HG02759 (cell line): ENCODE results near the gene CLDN10.
"Not testable (repeated sequence)": the region's sequence is repeated elsewhere in the genome, so short reads cannot be mapped to it uniquely, and the experiment has no call there.

ENCODE experiments used
- ATAC-seq: cut with Tn5 transposase; IDR thresholded peaks from one replicate; pipeline ENCODE4 v1.9.1; 2021; ENCODE audit warnings: mild to moderate bottlenecking, moderate library complexity; ENCODE audit not compliant: unreplicated experiment

Gene CLDN10, protein sequence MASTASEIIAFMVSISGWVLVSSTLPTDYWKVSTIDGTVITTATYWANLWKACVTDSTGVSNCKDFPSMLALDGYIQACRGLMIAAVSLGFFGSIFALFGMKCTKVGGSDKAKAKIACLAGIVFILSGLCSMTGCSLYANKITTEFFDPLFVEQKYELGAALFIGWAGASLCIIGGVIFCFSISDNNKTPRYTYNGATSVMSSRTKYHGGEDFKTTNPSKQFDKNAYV

GRCh38 chr13:95552539-95553441 is at the start of gene CLDN10:
CLDN10 (plus strand) TSS chr13:95552720; CDS start chr13:95552754, 34 bp downstream.
- ATAC-seq: no peak

- no peak for ATAC-seq
Measured at GRCh38 chr13:95503662-95504061, 48.9 kb upstream of the CLDN10 start.

DNA sequence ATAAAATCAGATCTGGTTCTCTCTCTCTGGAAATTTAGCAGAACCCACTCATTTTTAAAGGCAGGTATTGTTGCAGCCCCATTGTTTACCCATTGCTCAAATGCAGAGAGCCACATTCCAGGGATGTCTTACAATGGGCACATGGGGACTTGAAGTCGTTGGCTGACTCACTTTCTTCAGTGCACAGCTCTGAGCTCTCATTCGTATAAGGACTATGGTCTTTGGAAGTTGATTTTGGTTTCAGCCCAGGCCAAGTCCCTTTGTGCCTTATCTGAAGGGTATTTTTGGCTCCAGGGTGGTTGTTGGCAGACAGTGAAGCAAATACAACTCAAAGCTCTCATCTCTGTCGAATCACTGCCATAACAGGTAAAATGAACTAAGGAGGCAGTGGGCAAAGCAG is 47.3 kb upstream of the CLDN10 start:
- no peak for ATAC-seq

GRCh38 chr13:95505986-95506385 is 46.5 kb upstream of the CLDN10 start:
- no peak for ATAC-seq

DNA sequence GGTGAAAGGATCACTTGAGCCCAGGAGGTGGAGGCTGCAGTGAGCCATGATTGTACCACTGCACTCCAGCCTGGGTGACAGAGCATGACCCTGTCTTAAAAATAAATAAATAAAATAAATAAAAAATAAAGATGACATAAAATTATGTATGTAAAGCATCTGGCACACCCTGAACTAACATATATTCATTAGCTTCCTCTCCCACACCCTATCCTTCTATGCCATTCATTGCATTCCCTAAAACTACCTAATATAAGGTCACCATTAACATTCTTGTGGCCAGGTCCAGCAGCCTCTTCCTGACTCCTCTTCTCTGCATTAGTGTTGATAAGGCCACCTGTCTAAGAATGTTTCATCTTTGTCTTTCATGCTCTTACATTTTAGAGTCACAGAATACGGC is 44.5 kb upstream of the CLDN10 start:
- ATAC-seq: no peak

- no peak for ATAC-seq
Measured at GRCh38 chr13:95508996-95509395, 43.5 kb upstream of the CLDN10 start.

GRCh38 chr13:95509521-95510310 is 42.8 kb upstream of the CLDN10 start:
- no peak for ATAC-seq

- no peak for ATAC-seq
Measured at GRCh38 chr13:95510950-95511349, 41.6 kb upstream of the CLDN10 start.

- ATAC-seq: no peak
Measured at GRCh38 chr13:95512424-95512823, 40.1 kb upstream of the CLDN10 start.

DNA sequence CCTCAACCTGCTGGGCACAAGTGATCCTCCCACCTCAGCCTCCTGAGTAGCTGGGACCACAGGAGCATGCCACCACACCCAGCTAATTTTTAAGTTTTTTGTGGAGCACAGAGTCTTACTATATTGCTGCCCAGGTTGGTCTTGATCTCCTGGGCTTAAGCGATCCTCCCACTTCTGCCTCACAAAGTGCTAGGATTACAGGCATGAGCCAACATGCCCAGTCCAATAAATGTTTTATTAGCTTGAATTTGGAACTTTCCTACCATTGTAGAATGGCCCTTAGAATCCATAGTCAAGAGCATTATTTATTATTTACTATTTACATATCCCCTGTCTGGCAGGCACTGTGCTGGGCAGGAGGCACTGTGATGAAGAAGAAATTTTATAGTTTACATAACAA is 39.6 kb upstream of the CLDN10 start:
- no peak for ATAC-seq

GRCh38 chr13:95515606-95516005 is 36.9 kb upstream of the CLDN10 start:
- ATAC-seq: not testable (repeated sequence)

DNA sequence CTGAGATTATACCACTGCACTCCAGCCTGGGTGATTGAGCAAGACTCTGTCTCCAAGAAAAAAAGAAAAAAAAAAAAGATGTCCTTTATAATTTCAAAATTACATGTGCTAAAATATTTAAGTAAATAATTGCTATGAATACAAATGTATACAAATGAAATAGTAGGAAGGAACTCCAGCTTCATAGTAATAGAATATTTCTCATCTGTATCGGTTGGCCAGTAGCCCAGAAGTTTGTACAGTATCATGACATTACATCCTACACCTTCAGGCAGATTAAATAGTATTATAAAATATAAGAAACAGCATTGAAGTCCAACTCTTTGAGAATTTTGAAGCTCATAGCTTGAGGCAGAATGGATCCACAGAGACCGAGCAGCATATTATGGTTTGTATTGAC is 36.5 kb upstream of the CLDN10 start:
- no peak for ATAC-seq

- no peak for ATAC-seq
Measured at GRCh38 chr13:95516492-95516891, 36.0 kb upstream of the CLDN10 start.

DNA sequence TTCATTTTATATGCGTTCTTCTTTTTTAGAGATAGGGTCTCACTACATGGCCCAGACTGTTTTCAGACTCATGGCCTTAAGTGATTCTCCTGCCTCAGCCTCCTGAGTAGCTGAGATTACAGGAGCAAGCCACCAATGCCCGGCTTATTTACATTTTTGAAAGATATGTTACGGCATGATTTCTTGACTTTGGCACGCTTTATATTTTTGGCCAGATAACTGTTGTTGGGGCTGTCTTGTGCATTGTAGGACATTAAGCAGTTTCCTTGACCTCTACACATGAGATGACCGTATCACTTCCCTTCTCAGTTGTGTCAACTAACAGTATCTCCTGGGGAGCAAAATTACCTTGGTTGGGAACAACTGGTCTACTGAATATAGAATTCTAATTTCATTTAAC is 28.9 kb upstream of the CLDN10 start:
- ATAC-seq: no peak

GRCh38 chr13:95524264-95524901 is 28.1 kb upstream of the CLDN10 start:
- ATAC-seq: no peak

DNA sequence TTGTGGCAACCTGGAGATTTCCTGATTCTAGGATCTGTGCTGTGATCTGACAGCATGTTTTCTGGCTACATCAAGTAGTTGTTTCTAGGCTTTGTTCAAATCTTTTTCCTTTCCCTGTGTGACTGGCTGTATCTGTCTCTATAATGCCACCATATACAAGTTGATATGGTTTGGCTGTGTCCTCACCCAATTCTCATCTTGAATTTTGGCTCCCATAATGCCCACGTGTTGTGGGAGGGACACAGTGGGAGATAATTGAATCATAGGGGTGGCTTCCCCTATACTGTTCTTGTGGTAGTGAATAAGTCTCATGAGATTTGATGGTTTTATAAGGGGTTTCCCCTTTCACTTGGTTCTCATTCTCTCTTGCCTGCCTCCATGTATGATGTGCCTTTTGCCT is 24.6 kb upstream of the CLDN10 start:
- ATAC-seq: no peak

DNA sequence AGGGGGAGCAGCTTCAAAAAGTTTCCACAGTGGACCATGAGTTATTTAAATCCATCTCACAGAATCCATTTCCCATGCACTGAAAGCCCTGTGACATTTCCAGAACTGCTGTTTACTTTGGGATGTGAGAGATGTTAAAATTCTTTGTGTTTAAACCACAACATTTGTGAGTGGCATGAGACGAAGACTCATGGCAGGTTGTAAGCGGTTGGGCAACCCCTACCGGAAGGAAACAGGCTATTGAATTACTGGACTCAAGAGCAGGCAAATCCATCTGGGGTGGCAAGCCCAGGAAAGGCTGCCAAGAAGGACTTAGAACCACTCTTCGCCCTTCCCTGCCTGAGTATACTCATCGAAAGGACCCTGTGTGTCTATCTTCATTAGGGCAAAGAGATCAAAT is 22.3 kb upstream of the CLDN10 start:
- ATAC-seq: no peak

DNA sequence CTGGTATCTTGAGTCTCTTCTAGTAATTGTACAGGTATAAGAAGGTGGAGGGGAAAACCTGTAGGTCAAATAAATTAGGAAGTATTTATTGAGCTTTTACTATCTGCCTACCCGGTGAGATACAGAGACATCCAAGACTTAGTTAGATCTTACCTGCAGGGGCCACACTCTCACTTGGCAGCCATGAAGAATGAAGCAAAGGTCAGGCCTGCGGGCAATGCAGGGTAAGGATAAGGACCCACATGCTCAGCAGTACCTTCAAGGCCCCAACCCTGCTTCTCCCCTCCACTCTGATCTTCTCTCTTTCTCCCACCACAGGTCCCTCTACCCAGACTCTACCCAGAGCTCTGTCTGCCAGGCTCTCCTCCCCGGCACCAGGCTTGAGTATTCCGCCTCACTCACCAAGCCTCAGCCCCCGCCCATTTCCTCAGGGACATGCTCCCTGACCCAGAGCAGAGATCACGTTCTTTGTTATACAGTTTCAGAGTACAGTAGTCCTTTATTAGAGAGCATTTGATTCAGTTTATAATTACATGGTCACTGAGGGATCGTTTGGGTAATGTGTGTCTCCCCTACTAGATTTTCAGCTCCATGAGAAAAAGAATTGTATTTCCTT is 18.9 kb upstream of the CLDN10 start:
- ATAC-seq: no peak

DNA sequence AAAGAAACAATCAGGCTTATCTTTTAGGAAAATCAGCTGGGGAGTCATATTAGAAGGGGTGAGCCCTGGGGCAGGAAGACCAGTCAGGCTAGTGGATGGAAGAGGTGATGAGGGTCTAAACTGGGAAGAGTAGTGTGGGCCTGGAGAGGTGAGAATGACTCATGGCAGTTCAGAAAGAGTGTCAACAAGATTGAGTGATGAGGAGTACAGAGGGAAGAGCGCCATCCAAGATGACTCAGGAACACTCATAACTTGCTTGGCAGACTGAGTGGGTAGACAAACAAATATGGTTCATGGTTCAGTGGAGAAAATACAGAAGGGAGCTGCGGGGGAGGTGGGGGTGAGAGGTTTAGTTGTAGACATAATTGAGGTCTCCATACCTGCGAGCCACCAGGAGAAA is 17.3 kb upstream of the CLDN10 start:
- peak; percentile 74 for ATAC-seq

DNA sequence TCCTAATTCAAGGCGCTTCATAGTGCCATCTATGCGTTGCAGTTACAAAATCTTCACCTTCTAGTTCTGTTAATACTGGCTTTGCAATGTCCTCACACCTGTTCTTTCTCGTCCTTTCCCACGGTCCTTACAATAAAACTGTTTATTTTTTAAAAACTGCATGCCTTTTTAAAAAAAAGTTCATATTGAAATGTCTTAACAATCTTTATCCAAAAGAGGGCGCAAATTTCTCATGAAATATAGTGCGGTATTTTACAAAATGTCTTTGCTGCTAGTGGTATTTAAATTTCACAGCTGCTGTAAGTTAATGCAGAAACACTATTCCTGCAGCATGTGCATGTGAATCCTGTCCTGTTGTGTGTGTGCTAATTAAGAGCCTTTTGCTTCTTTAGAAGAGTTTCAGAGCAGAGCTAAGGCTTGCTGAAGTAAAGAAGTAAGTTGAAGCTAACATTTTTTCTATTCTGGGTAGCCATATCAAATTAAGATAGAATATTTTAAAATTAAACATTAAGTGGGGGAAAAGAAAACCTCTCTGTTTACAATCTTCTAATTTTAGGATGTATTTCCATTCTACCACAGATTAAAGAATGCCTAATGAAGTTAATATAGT is 15.8 kb upstream of the CLDN10 start:
- no peak for ATAC-seq
